HG03139 (cell line): ENCODE data around the gene UBE2J1.

ENCODE experiments used
- ATAC-seq: cut with Tn5 transposase; IDR thresholded peaks from one replicate; pipeline ENCODE4 v1.9.1; 2021; ENCODE audit not compliant: unreplicated experiment

The UBE2J1 gene

DNA sequence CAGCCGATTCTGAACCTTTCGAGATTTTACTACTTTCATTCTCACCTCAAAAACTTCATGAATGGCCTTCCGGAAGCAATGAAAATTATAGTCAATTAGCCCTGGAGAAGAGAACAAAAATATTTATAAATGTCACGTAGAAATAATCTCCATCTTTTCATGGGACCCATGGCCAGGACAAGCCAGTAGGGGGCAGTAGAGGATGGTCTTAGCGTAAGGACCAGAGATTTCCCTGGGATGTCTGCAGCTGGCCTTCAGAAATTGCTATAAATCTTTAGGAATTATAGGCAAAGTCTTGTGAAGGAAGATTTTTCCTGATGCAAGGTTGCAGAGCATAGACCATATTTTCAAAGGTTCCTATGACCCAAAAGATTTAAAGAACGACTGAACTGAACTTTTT is 15.6 kb upstream of the UBE2J1 start:
- ATAC-seq, result no peak

DNA sequence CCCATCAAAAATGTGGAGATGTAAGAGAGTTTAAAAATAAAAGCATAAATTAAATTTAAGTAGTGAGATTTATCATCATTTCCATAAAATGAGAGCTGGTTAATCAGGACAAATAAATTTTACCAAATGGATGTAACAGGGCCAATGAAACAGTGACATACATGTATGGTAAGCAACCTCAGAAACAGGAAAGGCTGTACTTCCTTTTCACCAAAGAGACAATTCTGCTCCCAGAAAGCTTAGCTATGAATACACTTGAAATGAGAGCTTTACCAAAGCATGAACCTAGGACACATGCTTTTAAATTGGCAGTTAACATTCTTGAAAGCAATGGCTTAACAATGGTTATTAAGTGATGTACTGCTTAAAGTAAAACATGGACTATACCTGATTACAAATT is 12.1 kb upstream of the UBE2J1 start:
- no peak for ATAC-seq

DNA sequence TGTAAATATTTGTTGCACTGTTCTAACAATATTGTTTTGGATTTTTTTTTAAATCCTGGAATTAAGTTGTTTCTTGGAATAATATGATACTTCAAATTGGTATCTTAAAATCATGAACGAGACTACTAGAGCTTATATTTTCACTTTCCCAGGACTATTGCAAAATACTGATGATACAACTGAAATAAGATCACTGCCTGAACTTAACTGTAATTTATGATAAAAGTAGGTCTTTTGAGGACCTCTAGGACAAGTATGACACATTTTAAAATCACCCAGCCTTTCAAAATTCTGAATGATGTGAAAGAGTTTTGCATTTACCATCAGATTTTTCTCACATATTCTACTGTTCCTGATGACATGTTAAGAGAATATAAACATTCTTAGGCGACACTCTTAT is 8.6 kb upstream of the UBE2J1 start:
- ATAC-seq, result no peak

DNA sequence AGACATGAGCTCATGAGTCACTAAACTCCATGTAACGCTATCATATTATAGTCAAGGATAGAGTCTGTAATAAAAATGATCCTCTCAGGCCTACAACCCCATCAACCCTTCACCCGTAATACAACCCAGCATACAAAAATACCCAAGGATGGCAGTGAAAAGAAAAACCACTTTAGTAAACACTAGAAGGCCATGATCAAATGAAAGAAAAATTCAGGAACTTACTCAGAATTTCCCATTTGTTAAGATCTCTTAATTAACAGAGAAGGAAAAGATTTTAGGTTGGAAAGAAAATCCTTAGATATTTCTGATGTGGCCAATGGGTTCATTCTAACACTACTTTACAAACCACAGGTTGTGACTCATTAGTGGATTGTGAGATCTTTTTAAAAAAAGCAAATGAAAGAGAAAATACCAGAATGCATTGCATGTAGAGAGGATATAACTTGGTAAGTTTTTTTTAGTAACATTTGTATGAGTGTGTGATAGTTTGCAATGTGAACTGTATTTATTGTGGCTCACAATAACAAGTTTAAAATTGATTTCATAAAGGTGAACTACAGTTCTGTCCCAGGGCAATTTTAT is 8.0 kb upstream of the UBE2J1 start:
- ATAC-seq, result peak; percentile 37

DNA sequence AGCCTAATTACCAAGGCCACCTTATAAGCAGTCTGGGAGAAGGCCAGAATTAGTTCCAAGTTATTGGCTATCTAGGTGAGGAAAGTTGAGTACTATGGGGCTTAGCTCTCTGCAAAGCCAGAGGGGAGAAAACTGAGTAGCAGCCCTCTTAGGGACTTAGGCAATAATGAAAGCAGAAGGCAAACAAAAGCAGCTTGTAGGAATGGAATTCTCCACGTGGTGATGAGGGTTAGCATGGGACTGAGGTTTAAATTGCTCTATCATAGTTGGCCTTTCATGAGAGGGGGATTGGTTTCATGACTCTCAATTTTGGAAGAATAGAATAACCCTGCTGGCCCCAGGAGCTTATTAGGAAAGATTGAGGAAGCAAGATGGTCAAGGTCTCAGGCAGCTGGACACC is 7.0 kb upstream of the UBE2J1 start:
- no peak for ATAC-seq

DNA sequence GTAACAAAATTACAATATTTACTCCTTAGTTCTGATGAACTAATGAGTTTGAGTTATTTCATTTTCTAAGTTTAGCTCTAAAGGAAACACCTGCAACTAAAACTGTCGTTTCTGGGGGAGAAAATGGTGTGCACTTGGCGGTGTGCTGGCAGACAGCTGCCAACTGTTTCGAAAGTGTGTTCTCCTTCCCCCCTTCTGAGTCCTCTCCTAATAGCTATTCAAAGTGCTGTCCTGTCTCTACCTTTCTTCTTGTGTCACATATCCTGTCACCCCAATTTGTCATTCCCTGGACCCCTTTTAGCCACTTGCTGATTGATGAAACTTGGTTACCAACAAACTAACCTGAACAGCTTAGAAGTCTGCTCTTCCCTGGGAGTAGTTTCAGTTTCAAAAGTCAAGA is 4.9 kb upstream of the UBE2J1 start:
- ATAC-seq, result peak; percentile 43

DNA sequence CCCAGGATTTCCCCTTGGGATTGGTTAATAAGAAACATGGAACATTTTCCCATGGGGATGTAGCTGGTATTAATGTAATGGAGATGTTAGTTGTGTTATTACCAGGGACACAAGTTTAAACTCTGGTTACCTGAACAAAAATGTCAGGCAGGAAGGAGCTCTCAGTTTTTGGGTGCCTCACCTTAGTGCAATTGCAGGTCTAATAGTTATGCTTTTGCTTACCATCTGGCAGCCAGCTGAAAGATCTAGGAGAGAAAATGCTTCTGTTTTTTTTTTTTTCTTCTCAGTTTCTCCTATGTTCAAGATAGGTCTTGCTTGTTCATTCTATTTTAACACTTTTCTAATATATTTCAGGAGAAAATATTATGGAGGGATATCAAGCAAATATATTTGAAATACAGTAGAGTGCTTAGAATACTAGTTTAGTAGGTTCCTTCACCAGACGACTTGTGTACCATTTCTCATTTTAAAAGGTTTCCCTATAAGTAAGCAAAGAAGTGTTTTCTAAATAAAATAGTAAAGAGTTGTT is 4.2 kb upstream of the UBE2J1 start:
- ATAC-seq, result no peak

DNA sequence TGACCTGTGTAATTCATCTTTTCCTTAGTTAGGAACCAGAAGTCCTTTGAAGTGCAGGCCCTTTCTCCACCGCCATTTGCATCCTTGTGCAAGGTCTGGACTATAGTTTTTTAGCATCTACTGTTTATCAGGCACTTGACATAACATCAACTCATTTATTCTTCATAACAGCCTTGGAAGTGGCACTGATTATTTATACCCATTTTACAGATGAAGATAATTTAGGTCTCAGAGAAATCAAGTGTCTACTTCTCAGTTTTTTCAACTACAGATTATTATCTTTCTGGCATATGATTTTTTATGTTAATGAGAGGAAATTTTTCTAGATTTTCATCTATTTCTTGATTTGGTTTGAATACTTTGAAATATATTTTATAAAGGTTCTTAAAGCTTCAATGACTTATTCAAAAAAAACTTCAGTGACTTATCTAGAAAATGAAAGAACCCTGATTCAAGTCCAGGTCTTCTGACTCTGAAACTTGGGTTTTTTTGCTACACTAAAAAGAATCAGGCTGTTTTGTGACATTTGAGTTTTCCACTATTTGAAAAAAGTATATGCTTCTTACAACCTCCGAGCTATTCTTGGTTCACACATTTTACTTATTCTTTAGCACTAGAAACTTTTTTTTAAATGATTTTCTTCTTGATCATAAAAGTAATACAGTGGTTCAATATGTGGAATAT is 3.1 kb upstream of the UBE2J1 start:
- no peak for ATAC-seq

DNA sequence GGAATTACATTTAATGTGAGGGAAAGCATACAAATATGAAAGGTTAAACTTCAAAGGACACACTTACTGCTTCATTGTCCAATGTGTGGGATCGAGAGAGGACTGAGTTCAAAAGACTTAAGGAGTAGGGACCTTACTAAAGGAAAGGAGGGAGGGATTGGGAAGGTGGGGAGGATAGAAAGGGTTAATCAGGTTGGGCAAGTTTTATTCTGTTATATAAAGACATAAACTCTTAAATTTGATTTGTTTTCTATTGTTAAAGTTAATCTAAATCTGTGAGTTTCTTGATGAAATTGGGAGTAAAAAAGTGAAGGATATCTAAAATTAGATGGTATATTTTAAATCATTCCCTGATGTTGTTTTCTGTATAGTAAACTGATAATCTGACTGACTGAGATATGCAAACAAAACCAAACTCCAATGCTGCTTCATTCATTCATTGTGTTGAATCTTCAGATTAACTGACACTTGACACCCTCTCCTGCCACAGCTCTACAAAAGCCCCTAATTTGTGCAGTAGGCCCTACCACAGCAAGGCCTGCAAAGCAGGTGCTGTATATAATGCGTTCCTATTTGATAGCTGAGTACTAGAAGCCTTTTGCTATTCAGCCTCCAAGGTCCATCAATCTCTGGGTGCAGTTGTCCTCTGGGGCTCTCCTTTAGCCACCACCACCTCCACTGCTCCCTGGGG is 1.3 kb upstream of the UBE2J1 start:
- ATAC-seq, result no peak

DNA sequence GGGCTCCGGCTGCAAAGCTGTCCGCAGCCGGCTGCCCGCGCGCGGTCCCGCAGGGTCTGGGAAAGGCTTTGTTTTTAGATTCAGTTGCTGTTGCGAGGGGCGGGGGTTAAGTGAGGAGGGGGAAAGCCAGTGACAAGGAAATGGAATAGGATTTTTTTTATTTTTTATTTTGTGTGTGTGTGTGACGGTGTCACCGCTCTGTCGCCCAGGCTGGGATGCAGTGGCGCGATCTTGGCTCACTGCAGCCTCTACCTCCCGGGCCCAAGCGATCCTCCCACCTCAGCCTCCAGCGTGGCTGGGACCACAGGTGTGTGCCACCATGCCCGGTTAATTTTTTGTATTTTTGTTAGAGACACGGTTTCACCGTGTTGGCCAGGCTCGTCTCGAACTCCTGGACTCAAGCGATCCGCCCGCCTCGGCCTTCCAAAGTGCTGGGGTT is 615 bp upstream of the UBE2J1 start:
- ATAC-seq, result no peak

DNA sequence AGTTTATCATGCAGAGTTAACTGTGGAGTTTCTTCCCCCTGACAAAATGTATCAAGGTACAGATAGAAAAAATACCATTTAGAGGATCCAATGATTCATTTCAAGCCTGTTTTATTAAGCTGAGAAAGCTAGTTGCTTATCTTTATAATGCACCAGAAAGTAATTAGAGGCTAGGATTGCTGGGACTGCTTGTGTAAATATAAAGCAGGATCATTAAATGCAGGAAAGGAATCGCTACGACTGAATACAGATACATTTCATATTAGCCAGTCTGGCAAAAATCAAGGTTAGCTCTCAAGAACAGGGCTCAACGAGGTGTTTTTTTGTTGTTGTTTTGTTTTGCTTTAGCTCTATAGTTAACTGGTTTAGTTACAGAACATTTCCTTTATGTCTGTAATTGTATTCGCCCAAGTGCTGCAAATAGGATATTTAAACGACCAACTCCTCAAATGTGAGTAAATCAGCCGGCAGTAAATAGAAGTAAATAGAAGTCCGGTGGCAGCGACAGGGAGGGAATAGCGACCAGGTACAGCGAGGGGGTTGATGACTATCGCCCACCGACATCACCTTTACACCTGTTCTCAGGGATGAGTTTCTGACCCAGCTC is 748 bp downstream of the UBE2J1 start:
- no peak for ATAC-seq

DNA sequence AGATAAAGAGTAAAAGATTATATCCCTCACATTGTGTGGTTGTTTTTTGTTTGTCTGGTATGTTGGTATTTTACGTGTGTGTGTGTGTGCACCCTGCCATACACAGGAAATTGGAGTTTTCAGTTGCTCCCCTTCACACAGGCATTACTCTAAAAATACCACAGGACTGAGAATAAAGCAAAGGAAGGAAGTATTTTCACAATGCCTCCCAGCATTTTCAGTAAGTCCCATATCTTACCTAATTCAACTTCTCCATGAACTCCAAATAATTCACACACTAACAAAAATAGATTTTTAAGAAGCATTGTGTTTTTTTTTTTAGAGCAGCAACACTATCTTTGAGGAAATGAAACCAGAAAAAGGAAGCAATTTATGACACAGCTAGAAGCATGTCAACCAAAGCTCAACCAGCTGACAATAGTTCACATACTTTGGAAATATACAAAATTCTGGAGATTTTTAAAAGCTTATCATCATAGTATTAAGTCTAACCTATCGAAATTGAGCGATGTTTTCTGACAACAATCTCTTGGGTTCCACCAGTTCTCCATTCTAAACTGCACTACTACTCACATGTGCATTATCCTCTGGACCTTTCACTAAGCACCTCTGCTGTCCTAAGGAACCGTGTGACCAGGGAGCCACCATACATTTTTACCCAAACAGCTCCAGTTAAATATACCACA is 2.1 kb downstream of the UBE2J1 start:
- peak; percentile 38 for ATAC-seq

DNA sequence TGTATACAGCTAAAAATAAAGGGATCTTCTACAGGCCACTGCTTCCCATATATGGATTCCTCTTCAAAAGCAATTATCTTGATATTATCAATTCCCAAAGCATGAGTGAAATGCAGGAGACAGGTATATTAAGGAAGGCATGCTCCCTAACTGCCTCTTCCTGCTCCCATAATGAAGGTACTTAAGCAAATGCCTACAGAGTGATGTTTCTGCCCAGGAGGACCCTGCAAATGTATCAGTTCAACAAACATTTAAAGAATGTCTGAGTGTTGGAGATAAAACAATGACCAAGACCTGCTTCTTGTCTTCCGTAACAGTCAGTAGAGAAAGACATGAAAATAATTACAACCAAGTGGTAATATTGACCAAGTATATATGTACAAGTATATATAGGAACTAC is 4.2 kb downstream of the UBE2J1 start:
- ATAC-seq, result no peak

DNA sequence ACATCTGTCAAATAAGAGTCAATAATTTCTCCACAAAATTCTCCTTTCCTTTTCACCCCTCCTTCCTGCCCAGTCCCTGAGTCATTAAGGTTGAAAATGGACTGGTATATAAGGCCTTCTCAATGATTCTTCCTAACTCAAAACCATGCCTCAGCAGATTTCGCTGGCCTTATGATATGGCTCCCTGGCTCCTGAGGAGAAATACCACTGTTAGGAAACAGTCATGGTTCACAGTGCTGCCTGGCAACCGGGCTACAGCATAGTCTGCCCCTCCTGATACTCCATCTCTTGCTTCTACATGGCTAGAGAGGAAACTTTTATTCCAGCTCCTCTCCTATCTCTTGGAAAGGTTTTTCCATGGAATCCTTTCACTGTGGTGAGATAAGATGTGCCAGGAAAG is 4.7 kb downstream of the UBE2J1 start:
- ATAC-seq, result no peak

DNA sequence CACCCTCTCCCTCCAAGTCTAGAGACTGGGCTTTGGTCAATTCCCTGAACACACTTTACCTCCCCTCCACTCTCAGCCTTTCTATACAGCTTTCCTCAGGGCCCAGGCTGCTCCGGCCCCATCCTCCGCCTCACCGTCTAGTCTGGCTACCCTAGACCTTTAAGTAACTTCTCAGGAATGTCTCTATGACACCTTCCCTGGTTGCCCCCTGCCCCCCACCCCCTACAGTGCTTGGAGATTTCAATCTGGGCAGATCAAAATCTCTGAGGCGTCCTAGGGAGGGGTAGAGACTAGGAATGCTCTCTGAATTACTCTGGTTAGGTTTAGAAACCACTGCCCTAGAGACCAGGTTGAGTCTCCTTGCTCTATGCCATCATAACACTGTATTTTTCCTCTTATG is 6.1 kb downstream of the UBE2J1 start:
- no peak for ATAC-seq

DNA sequence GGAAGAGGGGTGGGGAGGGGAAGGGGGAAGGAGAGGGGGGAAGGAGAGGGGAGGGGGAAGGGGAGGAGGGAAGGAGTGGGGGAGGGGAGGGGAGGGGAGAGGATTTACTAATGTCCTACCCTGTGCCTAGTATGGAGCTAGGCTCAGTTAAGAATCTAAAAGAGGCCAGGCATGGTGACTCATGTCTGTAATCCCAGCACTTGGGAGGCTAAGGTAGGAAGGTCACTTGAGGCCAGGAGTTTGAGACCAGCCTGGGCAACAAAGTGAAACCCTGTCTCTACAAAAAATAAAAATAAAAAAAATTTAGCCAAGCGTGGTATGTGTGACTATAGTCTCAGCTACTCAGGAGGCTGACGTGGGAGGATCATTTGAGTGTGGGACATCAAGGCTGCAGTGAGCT is 13.0 kb downstream of the UBE2J1 start:
- ATAC-seq, result no peak

DNA sequence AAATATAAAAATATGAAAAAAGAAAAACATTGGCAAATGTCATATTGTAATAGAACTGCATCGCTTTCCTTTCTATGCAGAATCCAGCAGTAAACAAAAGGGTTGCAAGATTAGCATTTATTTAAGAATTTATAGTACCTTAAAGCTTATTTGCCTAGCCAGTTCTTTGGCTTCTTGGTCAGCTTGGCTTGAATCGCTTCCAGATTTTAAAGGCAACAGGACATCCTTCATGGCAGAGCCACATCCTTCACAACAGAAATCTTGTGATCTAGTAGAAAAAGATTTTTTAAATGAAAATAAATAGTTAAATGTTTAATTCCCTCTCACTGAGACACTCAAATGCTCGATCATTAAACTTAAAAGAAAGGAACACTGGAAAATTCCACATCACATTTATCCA is 17.4 kb downstream of the UBE2J1 start:
- no peak for ATAC-seq

DNA sequence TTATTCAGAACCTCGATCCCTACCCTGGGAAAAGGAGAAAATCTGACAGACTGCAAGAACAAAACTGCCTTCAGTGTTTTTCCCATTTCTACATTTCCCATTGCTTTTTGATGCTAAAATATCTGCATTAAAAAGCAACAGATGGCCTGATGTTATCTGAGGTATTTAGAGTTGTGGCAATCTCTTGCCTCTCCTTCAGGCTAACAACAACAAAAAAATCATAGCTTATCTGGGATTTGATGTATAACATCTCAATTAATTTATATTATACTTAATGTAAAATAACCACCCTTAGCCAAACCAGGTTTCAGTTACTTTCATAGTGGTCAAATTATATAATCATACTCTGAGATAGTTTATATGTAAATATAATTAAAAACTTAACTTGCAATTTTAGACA is 21.6 kb downstream of the UBE2J1 start:
- no peak for ATAC-seq

DNA sequence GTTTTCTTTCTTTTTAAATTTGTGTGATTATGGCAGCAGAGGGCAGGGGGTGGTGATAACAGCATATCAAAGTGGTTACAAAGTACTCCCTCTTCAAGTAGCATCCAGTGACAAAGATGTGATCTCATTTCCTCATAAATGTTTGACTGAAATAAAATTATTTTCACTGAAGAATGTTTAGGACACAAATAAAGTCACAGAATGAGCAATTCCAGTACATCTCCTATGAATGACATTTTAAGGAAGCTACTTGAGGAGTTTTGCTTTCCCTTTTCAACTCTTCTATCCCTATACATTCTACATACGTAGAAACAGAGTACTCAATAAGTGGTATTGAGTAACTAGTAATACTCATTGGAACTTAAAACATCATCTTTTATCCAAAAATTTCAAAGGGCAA is 23.5 kb downstream of the UBE2J1 start:
- ATAC-seq, result no peak

DNA sequence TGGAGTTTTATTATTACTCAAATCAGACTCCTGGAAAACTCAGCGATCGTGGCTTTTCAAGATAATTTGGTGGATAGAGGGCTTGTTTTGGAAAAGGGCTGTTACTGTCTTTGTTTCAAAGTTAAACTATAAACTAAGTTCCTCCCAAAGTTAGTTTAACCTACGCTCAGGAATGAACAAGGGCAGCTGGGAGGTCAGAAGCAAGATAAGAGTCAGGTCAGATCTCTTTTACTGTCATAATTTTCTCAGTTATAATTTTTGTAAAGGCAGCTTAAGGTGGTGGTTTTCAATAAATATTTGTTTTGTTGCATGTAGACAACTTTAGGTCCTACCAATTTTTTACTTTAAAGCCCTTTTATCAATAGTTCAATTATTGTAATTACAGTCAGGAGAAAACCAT is 28.2 kb downstream of the UBE2J1 start:
- ATAC-seq, result no peak

DNA sequence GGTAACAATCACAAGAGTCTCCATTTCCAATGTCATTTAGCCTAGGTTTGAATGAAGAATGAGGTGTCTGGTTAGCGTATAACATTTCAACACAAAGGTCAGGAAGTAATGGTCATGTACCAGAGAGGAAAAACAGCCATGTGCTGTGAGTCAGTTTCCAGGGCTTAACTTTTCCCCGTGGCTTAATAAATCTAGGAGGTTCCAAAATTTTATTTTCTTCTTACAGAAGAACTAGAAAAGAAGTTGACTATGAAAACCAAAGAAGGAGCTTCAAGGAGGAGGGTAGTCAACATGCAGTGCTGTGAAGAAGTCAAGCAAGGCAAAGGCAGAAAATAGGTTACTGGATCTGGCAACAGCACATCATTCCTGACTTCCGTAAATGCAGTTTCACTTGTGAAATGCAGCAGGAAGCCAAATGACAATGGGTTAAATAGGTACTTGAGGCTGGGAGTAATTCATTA is 29.0 kb downstream of the UBE2J1 start:
- no peak for ATAC-seq
